Fibroblast of skin of left quadriceps (primary cell): ENCODE data around the gene SELENOW.
"Not testable (repeated sequence)": the region's sequence is repeated elsewhere in the genome, so short reads cannot be mapped to it uniquely, and the experiment has no call there.

ENCODE experiments used
- DNase-seq, 2 experiments: peaks; one replicate each; pipeline ENCODE4 v3.0.0-alpha.2; 2013; ENCODE audit warnings: low read depth in 2 of 2

SELENOW gene

GRCh38 chr19:47778049-47778953, at the start of gene SELENOW:
Gene SELENOW, plus strand, starts transcription at chr19:47778703. Its CDS starts 83 bp downstream, at chr19:47778786.
- DNase-seq, result peak; percentile 49 to 52

GRCh38 chr19:47729468-47729798, 49.1 kb upstream of the SELENOW start:
- DNase-seq, result peak in 1 of 2 experiments; percentile 49

- no peak for DNase-seq
Measured at GRCh38 chr19:47729799-47730520, 48.5 kb upstream of the SELENOW start.

- no peak for DNase-seq
Measured at GRCh38 chr19:47730521-47730889, 48.0 kb upstream of the SELENOW start.

- DNase-seq, result no peak
Measured at GRCh38 chr19:47730910-47731309, 47.6 kb upstream of the SELENOW start.

- no peak for DNase-seq
Measured at GRCh38 chr19:47735131-47735530, 43.4 kb upstream of the SELENOW start.

GRCh38 chr19:47740866-47741519, 37.5 kb upstream of the SELENOW start:
- DNase-seq, result no peak

GRCh38 chr19:47741544-47742140, 36.9 kb upstream of the SELENOW start:
- DNase-seq, result no peak

GRCh38 chr19:47742634-47743033, 35.9 kb upstream of the SELENOW start:
- DNase-seq, result no peak

- DNase-seq, result peak; percentile 93 to 95
Measured at GRCh38 chr19:47745010-47745901, 33.2 kb upstream of the SELENOW start, which contains the start of gene NOP53. Gene NOP53, plus strand, starts transcription at chr19:47745546. Its CDS starts 14 bp downstream, at chr19:47745560.

- not testable (repeated sequence) for DNase-seq
Measured at GRCh38 chr19:47746129-47746528, 32.4 kb upstream of the SELENOW start.

GRCh38 chr19:47749326-47749725, 29.2 kb upstream of the SELENOW start:
- no peak for DNase-seq

- no peak for DNase-seq
Measured at GRCh38 chr19:47750752-47751151, 27.8 kb upstream of the SELENOW start.

- no peak for DNase-seq
Measured at GRCh38 chr19:47752440-47753211, 25.9 kb upstream of the SELENOW start.

- no peak for DNase-seq
Measured at GRCh38 chr19:47754206-47755064, 24.1 kb upstream of the SELENOW start.

GRCh38 chr19:47755065-47755761, 23.3 kb upstream of the SELENOW start:
- no peak for DNase-seq

GRCh38 chr19:47755762-47756626, 22.5 kb upstream of the SELENOW start:
- DNase-seq, result no peak

- DNase-seq, result no peak
Measured at GRCh38 chr19:47756627-47756929, 21.9 kb upstream of the SELENOW start.
